Measurements from ENCODE around the gene TMEM114. TPM values are rescaled to one million over a fixed set of nuclear protein-coding genes. Genes with fewer than 3 reads are reported as not detected.

Gene TMEM114
- total RNA-seq, 1 donor from 2014 or later: not detected

- Histone ChIP-seq H3K9me3 (no peaks in the 10 kb centered on the region), H3K27ac (no peak overlapping the region), H3K27me3 (no peaks in the 10 kb centered on the region), H3K4me3 (no peak overlapping the region), H3K36me3 (peaks cover 5% of the 10 kb centered on the region), H3K4me1 (peaks cover 7% of the 10 kb centered on the region)
- ATAC-seq: no peak
- intact Hi-C loops (cut with DNase I): no loop called here
- no peak for DNase-seq
- no peak for TF ChIP-seq CTCF (IDR thresholded peaks at IDR 0.05)
Measured at GRCh38 chr16:8620535-8620934, 30.2 kb upstream of the TMEM114 start.

GRCh38 chr16:8619671-8620370 is 29.5 kb upstream of the TMEM114 start:
- Histone ChIP-seq H3K4me3 (no peak overlapping the region), H3K9me3 (no peaks in the 10 kb centered on the region), H3K27me3 (no peaks in the 10 kb centered on the region), H3K36me3 (no peaks in the 10 kb centered on the region), H3K4me1 (peaks cover 7% of the 10 kb centered on the region), H3K27ac (no peak overlapping the region)
- no peak for TF ChIP-seq CTCF (IDR thresholded peaks at IDR 0.05)
- intact Hi-C loops (cut with DNase I): no loop called here
- DNase-seq (no peak), ATAC-seq (no peak)

- ATAC-seq (no peak), DNase-seq (no peak)
- Histone ChIP-seq H3K4me3 (no peak overlapping the region), H3K27ac (no peak overlapping the region), H3K9me3 (no peaks in the 10 kb centered on the region), H3K36me3 (no peaks in the 10 kb centered on the region), H3K27me3 (peaks cover 11% of the 10 kb centered on the region), H3K4me1 (no peaks in the 10 kb centered on the region)
- TF ChIP-seq CTCF (IDR thresholded peaks at IDR 0.05): no peak
- intact Hi-C loops (cut with DNase I): no loop called here
Measured at GRCh38 chr16:8614435-8615029, 24.2 kb upstream of the TMEM114 start.

GRCh38 chr16:8611886-8612600 is 21.7 kb upstream of the TMEM114 start:
- no peak for TF ChIP-seq CTCF (IDR thresholded peaks at IDR 0.05)
- Histone ChIP-seq H3K4me3 (no peak overlapping the region), H3K9me3 (no peaks in the 10 kb centered on the region), H3K36me3 (no peaks in the 10 kb centered on the region), H3K27me3 (peaks cover 15% of the 10 kb centered on the region), H3K27ac (no peak overlapping the region), H3K4me1 (no peaks in the 10 kb centered on the region)
- intact Hi-C loops (cut with DNase I): no loop called here
- ATAC-seq: no peak
- no peak for DNase-seq

- TF ChIP-seq CTCF (IDR thresholded peaks at IDR 0.05): no peak
- no peak for ATAC-seq
Measured at GRCh38 chr16:8611122-8611521, 20.8 kb upstream of the TMEM114 start.

More at GRCh38 chr16:8611122-8611521, 20.8 kb upstream of the TMEM114 start:
- Histone ChIP-seq H3K4me1 (no peaks in the 10 kb centered on the region), H3K27ac (no peak overlapping the region), H3K36me3 (no peaks in the 10 kb centered on the region), H3K4me3 (no peak overlapping the region), H3K9me3 (no peaks in the 10 kb centered on the region), H3K27me3 (peaks cover 15% of the 10 kb centered on the region)
- intact Hi-C loops (cut with DNase I): no loop called here
- no peak for DNase-seq
